ENCODE results near the gene C1orf74.

- TF ChIP-seq CTCF (IDR thresholded peaks at IDR 0.05 in 8 of 11, conservative IDR thresholded peaks at IDR 0.05 in 3 of 11) (no peak), POLR2A (IDR thresholded peaks at IDR 0.05) (no peak)
Observed at GRCh38 chr1:209752890-209753289, 31.5 kb downstream of the C1orf74 start.
